GM21447 (cell line): ENCODE measurements around the gene LOC128125822.
"Not testable (repeated sequence)": the region's sequence is repeated elsewhere in the genome, so short reads cannot be mapped to it uniquely, and the experiment has no call there.

ENCODE experiments used
- ATAC-seq: cut with Tn5 transposase; IDR thresholded peaks from one replicate; pipeline ENCODE4 v1.9.1; 2021; ENCODE audit not compliant: unreplicated experiment

The LOC128125822 gene

DNA sequence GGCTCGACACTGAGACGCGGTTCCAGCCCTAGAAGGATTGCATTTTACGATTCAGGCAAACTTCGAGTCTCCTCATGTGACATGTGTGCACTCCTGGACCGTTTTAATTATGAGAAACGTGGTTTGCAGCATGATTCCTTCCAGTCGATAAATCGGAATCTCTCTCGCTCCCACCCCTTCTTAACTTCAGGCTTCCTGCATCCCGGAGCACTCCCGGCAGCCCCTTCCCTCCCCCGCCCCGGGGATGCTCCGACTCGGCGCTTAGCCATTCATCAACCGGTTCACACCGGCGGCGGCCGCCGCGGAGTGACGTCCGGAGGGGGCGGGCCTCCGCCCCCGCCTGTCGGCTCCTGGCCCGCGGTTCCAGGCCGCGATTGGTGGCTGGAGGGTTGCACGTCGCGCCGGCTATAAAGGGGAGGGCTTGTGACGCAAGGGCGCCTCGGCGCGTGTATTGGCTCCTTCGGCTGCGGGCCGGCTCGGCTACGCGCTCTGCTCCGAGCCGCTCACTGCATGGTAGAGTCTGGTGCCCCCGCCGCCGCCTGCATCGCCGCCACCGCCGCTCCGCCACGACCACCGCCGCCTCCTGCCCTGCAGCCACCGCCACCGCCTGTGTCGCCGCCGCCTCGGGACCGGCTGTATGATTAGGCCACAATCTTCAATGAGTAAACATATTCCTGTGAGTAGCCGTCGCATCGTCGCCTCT lies at the start of gene LOC128125822, which contains the start of gene PTP4A1:
Gene LOC128125822 (plus strand): TSS at position 437 of the 703 bp plus-strand sequence.
Gene PTP4A1 (plus strand): TSS at position 437 of the 703 bp plus-strand sequence. CDS start 4,401 bp downstream, outside the sequence.
- ATAC-seq: peak; percentile 84

- ATAC-seq: not testable (repeated sequence)
Measured at GRCh38 chr6:63522911-63523287, 49.4 kb upstream of the LOC128125822 start.

DNA sequence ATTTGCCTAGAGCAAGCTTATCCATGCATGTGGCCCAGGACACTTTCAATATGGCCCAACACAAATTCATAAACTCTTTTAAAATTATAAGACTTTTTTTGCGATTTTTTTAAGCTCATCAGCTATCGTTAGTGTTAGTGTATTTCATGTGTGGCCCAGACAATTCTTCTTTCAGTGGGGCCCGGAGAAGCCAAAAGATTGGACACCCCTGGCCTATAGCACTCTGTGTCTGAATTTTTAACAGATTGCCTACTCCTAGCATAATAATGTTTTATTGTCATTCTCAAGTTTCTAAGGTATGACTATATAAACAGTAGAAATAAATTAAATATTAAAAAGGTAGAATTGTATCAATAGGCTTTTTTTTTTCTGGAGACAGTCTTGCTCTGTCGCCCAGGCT lies 48.6 kb upstream of the LOC128125822 start:
- ATAC-seq: no peak

DNA sequence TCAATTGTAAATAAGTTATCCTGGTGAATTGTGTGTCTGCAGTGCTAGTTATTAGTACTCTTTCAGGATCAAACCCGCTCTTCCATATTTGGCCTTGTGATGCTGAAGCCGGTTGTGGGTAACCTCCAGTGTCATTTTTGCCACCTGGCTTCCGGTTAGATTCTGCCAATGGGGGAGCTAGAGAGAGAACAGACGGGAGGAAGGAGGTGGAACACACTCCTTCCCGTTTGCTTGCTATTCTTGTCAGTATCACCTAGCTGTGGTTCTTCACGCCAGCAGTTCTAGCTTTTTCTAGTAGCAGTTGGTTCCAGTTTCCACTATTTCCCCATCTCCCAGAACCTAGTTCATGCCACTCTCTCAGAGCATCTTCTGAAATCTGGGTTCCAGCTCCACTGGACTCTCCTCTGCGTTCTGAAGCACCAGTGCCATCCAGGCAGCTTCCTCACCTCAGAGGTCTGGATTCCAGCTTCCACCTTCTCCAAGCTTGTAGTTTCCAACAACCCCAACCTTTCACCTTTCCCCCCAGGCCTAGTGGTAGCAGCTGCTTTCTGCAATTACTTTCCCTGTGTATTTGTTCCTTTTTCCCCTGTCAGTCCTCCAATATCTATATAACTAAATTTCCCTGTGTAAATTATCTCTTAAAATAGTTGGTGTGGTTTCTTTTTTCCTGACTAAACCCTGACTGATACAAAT lies 46.9 kb upstream of the LOC128125822 start:
- ATAC-seq: peak; percentile 47

DNA sequence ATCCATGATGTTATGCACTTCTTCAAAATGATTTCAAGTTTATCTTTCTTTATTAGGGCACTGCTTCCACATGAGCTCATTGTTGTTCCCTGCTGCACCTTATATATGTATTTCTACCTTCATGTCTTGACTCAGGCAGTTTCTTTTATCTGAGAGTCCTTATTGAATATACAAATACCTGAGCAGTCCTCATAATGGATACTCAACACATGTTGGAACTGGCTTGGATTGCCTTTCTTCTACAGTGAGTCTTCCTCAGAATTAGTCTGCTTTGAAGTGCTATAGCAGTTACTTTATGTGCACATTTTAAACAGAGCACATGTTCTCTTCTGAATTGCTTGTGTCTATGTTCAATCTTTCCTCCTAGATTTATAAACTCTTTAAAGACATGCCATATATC lies 45.3 kb upstream of the LOC128125822 start:
- ATAC-seq: no peak

- ATAC-seq: no peak
Measured at GRCh38 chr6:63527658-63528514, 44.4 kb upstream of the LOC128125822 start.

DNA sequence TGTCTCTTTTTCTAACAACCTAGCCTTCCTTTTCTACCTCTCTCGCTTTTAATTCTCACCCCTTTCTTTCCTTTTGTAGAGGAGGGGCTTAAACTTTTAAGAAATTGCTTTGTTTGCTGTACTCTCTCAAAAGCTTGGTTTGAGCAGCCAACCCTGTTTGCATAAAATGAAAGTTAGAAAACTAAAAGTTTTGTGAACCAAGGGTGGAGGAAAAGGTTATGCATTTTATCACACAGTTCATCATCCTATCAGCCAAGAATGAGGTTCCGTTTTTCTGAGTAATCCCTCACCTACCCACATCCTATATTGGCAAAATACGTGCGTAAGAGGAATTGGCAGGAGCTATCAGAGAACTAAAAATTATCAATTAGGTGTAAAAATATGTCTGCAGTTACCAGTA lies 42.8 kb upstream of the LOC128125822 start:
- ATAC-seq: no peak

- ATAC-seq: no peak
Measured at GRCh38 chr6:63530182-63530581, 42.1 kb upstream of the LOC128125822 start.

DNA sequence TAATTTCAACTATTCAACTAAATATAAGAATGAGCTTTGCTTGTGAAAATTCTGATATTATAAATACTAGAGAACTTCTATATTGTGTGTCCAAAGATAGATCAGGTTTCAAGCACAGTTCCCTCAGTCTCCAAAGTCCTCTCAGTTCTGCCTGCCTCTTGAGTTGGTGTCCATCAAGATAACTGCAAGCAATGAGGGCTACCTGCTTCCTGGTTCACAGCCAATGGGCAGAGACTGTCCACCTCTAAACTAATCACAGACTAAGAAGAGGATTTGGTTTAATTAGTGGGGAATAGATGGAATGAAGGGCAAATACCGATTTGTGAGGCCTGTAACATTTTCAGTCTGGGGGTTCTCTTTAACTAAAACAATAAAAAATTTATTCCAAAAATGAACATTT lies 41.3 kb upstream of the LOC128125822 start:
- ATAC-seq: no peak

- no peak for ATAC-seq
Measured at GRCh38 chr6:63533026-63533425, 39.3 kb upstream of the LOC128125822 start.

DNA sequence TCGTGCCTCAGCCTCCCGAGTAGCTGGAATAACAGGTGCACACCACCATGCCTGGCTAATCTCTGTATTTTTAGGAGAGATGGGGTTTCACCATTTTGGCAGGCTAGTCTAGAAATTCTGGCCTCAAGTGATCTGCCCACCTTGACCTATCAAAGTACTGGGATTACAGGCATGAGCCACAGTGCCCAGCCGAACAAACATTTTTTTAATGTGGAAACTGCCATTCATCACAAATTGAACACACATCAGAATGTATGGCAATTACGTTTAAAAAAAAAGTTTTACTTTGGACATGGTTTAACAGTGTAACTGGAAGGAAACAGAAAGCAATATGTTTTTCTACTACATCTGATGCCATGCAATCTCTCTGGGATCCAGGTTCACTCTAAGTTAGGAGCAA lies 38.3 kb upstream of the LOC128125822 start:
- ATAC-seq: no peak

- ATAC-seq: peak; percentile 78
Measured at GRCh38 chr6:63537201-63537958, 34.9 kb upstream of the LOC128125822 start.

GRCh38 chr6:63537959-63538300 lies 34.4 kb upstream of the LOC128125822 start:
- ATAC-seq: peak; percentile 65

DNA sequence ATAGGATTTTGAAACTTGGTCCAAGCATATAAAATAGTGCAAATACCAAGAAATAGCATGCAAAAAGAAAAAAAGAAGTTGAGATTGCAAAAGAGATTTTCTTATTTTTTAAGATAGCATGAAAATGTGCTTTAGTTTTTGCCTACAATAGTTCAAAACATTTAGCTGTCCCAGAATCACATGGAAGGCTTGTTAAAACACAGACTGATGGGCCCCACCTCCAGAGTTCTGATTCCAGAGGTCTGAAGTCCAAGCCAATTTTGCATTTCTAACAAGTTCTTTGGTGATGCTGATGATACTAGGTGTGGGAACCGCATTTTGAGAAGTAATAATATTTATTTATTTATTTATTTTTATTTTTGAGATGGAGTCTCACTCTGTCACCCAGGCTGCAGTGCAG lies 33.7 kb upstream of the LOC128125822 start:
- no peak for ATAC-seq

DNA sequence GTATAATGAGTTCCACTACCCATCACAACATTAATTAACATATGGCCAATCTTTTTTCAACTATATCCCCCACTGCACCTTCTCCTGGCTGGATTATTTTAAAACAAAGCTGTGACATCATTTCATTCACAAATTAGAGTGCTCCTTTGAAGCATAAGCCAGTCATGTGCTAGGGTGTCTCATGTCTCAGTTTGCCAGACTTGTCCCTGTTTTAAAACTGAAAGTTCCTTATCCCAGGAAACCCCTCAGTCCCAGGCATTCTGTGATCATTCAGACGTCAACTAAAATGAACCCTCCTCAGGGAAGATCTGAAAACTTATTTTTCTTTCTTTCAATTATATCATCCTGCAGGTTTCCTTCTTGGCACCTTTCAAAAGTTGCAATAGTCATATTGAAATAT lies 29.3 kb upstream of the LOC128125822 start:
- no peak for ATAC-seq

DNA sequence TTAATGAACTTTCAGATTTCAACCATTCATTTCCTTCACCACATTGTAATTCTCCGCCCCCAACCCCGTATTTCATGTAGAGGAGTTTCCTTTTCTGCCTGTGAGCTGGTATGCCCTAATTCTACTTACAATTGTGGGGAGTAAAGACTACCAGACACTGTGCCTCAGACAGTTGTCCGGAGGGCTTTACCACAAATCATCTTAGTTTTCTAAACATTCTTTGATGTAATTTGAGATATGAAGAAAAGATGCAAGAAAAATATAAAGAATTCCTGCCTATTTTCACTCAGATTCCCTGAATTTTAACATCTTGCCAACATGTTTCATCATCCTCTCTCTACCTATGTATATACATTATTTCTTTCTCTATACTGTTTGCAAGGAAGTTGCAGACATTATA lies 28.3 kb upstream of the LOC128125822 start:
- ATAC-seq: no peak

GRCh38 chr6:63546236-63546635 lies 26.0 kb upstream of the LOC128125822 start:
- no peak for ATAC-seq

GRCh38 chr6:63546697-63547096 lies 25.6 kb upstream of the LOC128125822 start:
- no peak for ATAC-seq

- no peak for ATAC-seq
Measured at GRCh38 chr6:63549076-63549475, 23.2 kb upstream of the LOC128125822 start.

DNA sequence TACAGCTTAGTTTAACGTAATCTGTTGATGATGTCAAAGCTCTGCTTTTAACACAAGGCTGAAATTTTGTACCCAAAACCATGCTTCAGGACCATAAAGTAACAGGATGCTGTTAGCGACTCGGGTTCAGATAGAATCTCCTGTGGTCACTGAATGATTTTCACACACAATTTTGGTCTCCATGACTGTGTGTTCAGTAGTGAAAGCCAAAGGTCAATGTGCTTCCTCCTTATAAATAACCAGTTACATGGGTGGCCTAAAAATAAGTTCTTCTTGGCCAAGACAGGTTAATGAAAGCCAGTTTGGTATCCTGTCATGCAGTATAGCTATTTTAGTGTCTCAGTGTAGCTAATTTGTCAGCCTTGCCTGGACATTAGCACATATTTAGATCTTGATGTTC lies 19.1 kb upstream of the LOC128125822 start:
- ATAC-seq: peak; percentile 99

- ATAC-seq: no peak
Measured at GRCh38 chr6:63553900-63554299, 18.4 kb upstream of the LOC128125822 start.
